DMS153 (cell line): Measurements from ENCODE around the gene ROBO1.

ENCODE experiments used
- DNase-seq: peaks from one replicate; lab custom pipeline; 2025; lab: John Stamatoyannopoulos, UW

The ROBO1 gene

DNA sequence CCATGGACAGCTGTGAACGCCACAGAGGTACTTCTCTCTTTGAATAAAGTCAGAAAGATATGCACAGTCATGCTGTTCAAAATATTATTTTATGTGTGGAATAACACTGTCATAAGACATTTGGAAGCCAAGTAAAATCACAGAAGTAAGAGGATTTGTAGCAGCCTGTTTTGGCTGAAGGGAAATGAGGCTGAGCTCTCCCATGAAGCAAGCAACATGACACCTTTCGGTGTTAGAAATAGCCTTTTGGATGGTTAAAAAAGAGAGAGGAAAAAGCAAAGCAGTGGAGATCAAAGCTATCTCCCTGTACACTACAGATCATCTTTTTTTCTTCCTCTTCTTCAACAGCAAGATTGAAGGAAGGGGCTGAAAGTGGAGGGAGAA is 755.3 kb downstream of the ROBO1 start:
- no peak for DNase-seq

DNA sequence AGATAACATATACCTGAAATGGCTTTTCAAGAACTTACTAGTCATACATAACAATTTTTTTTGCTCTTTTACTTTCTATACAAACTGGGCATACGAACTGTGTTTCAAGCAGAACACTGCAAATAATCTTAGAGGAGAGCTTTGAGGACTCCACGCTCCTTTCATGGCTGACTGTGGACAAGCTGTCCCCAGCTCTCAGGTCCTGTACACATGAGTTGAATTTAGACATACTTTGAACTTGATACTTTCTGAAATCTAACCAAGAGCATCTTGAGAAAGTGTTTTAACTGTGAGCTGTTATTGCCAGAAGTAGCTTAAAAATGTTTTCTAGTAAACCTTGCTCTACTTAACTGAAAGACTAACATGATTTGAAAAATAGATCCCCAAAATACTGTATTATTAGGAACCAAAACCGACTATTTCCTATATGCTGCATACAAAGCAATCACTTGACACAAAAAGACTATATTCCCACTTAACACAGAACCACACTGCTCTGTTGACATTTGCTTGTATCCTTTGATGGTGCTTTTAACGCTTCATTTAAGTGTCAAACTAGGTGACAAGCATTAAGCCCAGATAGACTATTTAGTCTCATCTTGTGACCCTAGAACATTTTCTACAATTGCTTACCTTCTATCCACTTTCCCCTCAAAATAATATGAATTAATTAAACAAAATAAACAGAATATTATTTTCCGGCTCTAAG is 755.8 kb downstream of the ROBO1 start:
- no peak for DNase-seq

DNA sequence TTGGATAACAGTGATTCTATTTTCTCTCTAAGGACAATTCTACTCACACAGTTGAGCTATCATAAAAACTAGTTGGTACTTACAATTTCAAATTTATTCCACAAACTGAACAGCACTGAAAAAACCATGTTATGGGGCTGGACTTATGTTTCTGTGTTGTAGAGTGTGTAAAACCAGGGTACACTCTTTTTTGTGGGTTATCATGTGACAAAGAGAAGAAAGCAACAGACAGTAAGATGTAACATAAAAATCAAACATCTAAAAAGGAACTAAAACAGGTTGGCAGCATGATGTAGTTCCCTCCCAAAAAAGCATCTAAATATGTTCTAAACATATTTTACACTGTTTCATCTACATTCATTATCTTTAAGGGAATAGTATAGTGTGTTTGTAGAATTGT is 757.9 kb downstream of the ROBO1 start:
- DNase-seq, result no peak

DNA sequence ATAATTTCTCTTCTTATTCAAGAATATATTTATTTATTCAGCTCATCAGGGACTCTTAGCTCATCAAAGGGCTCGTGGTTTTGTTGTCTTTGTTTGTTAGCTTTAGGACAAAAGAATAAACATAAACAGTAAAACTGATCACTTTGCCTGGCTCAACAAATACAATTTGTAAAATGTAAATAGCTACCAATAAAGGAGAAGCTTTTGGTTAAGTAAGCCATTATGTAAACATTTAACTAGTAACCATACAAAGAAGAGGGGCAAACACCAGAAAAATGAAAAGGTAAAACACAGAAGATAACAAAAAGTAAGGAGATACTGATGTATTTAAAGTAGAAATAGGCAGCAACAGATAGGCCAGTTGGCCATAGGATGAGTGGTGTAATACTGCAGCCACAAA is 761.7 kb downstream of the ROBO1 start:
- no peak for DNase-seq

DNA sequence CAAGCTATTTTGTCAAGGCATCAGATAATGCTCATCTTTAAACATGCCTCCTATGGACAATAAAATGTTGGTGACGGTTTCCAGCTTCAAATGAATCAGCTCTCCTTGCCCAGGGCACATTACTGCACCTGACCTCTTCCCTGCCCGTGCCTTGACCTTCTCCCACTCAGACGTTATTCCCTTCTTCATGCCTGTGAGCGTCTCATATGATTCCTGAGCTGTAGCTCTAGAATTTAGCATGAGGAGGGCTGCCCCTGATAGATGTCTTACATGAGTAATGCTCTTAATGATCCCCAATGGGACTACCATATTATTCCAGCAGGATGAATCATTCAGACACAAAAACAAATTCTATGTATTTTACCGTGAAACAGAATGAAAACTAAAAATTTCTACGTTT is 762.7 kb downstream of the ROBO1 start:
- no peak for DNase-seq

DNA sequence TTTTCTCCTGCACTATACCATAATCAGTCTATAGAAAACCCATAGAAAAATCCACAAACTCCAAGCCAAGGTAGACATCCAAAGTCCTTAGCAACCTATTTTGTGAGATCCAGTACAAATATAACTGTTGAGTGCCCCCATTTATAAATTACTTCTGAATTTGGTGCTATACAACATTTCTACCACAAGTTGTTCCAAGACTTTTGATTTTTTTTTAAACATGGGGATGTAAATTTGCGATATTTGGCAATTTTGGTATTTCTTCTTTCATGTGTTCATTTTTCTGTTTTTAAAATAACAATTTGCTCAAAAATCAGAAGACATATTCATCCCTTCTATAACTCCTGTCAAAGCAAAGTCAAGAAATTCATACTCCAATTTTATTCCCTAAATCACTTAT is 763.8 kb downstream of the ROBO1 start:
- no peak for DNase-seq

DNA sequence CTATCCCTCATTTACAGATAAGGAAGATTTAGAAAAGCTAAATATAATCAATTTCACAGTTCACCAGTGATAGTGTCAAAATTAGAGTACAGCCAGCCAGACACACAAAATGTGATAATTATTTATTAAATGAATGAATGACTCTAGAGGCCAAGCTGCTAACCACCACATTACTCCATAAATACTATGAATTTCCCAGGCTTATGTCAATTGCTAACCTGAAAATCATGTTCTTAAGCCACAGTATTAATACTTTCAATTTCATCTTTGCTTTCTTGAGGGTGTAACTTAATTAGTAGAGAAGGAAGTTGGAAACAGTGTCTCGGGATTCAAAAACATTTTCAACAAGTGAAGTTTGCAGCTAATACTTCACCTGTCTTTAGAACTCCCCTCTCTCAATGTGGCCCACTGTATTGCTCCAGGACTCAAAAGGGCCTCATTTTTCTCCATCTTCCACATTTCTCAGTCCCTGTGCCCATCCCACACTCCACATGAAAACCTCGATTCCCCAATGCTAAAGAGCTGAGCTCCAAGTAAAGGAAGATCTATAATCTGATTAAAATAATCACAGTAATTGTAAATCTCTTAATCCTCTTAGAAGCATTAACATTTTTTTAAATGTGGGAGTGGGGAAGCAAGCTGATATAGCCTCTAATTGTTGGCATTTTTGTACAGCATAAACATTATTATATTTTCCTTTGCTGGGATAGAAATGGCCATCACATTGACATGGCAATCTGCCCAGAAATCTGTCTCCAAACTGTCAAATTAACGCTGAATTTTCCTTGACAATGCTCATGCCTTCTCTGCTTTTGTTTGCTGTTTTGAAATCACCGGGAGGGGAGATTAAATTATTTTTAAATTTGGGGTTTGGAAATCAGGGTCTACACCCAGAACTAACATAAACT is 765.1 kb downstream of the ROBO1 start:
- DNase-seq, result no peak

DNA sequence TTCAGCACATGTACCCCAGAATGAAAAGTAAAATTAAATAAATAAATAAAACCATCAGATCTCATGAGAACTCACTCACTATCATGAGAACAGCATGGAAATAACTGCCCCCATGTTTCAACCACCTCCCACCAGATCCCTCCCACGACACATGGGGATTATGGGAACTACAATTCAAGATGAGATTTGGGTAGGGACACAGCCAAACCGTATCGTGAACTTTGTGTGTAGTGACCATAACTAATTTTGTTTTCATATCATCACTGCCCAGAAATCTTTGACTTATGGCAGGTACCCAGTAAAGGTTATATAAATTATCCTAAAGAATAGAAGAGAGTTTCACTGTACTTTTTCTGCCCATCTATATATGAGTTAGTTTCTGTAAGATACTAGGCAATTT is 766.5 kb downstream of the ROBO1 start:
- DNase-seq, result no peak

DNA sequence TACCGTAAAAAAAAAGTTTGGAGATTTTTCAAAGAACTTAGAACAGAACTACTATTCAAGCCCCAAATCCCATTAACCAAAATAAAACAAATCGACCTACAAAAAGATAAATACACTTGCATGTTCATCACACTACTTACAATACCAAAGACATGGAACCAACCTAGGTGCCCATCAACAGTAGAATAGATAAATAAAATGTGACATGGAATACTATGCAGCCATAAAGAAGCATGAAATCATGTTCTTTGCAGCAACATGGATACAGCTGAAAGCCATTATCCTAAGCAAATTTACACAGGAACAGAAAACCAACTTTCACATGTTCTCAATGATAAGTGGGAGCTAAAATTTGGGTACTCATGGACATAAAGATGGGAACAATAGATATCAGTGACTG is 768.7 kb downstream of the ROBO1 start:
- no peak for DNase-seq

DNA sequence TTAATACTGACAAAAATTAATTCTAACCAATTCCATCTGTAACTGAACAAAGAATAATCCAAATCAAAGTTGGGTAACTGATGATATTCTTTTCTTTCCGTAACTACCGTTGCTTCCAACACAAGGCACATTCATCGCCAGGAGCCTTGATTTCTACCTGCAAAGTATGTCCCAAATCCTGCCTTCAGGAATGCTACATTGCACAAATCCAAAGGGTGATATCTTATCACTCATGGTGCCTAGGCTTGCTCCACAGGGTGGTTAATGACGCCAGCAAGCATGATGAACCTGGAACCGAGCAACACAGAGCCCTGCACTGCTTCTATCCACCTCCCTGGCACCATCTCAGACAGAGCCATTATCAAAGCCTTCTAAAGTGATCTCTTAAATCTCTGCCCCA is 772.7 kb downstream of the ROBO1 start:
- DNase-seq, result no peak

DNA sequence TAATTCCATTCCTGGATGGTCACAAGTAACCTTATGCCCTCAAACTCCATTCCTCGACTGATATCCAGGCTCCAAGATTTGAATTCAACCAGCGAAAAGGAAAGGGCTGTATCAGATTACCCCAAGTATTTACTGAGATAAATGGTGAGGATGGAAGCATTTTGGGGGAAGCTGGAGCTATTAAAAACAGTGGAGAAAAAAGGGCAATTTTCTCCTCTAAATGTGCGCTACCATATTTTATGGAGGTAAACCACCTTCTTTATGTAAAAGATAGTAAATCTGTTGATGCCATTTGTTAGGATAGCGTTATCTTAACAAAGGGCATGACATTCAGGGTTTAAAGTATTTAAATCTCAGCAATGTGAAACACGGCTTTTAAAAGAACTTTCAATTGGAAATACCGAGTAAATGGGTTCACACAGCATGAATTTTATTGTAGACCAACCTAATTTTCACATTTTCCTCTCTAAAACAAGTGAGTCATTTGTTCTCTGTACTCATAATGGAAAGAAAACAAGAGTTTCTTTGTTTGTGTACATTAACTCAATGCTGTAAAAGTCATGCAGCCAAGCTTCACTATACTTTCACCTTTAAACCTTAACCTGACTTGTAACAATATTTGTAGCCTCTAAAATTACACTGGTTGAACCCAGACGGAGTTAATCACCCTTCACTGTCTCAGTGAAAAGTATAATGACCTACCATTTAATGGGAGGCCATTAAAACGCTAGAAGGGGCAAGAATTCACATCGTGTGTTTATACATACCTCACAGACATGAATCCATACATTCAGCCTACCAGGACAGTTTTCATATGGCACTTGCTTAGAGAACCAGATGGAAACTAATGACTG is 773.4 kb downstream of the ROBO1 start:
- DNase-seq, result no peak

DNA sequence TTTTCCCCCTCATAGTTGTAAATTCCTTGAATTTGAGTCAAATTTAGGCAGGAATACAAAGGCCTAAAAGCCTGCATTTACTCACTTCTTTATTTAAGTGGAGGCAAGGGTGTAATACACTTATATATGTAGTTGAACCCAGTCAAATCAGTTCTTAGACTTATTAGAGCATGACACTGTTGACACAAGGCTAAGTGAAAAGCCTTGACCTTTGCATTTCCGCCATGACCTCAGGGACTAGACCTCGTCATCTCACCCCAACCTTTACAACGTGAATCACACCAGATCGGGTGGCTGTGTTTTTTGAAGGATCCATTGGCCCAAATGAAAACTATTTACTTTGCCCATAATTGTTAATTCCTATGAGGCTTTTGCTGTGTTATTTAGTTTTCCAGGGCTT is 774.4 kb downstream of the ROBO1 start:
- DNase-seq, result no peak

DNA sequence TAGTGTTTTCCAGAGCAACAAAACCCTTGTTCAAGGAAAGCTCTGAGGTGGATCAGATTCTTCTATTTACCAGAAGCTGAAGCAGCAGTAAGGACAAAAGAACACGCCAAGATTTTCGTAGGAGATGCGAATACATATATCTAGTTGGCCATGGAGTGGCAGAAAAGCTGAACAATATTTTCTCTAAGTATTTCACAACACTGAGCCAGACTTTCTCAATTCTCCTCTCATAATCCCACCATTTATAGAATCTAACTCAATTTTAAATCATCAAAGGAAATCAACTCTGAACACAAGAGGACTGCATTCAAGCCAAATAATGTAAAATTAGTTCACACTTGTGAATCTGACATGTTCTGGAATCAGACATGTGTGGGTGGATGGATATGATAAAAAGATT is 775.0 kb downstream of the ROBO1 start:
- no peak for DNase-seq

DNA sequence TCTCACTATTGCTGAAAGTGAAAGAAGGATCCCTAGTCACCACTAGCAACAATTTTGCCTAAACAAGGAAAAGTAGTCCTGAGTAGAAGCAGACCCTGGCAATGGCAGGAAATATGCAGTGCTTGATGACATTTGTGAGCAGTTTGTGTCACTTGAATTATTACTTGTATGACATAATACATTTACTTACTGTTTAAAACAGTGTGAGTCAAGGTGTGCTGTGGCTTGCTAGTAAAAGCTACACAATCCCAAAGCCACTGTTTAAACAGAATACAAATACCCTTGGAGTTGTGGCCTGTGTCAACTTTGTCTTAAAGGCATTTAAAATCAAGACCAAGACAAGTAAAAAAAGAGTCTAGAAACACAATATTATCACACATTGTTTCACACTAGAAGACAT is 775.4 kb downstream of the ROBO1 start:
- DNase-seq, result no peak

DNA sequence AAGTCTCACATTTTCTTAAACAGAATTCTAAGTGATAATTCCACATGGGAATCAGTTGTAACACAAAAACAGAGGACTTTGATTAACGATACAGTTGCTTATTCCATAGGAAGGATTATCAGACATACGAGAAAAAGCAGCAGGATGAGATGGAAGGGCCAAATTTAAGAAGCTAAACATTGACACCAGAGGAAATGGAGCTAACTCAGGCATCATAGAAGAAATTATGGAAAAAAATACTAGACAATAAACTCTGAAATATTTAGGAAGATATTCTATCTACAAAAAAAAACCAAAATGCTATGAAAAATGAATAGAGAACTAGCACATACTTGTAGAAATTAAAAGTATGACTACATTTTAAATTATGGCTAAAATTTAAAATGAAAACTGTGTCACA is 776.1 kb downstream of the ROBO1 start:
- DNase-seq, result no peak

DNA sequence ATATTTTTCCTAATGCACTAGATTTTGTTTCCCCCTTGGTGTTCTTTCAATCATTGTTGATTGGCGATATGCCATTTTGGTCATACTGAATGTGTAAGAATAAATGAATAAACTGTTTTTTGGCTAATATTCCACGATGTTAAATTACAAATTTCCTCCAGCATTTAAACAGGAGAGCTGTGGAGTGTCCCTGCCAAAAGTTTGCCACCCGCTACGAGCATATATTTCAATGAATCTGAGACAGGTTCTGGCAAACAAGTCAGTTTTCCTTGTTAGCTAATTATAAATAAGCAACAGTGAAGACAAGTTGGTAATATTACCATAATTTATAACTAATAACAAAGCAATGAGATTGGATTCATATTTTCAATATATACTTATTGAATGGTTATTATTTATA is 777.6 kb downstream of the ROBO1 start:
- no peak for DNase-seq

DNA sequence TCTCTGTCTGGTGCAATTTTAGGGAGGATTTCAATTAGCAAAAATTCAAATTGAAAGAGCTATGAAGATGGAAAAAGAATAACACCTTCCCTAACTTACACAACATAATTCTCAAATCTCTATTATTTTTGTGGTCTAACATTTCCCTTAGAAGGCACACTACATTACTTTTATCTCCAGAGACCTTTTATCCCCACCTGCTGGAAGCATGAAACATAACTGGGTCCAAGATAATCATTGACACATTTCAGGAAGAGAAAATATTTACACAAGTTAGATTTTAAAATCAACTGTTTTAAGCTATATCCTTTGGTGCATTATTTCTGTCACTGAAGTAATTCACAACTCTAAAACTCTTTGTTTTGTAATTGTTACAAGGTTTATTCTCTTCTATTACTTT is 779.5 kb downstream of the ROBO1 start:
- DNase-seq, result no peak

DNA sequence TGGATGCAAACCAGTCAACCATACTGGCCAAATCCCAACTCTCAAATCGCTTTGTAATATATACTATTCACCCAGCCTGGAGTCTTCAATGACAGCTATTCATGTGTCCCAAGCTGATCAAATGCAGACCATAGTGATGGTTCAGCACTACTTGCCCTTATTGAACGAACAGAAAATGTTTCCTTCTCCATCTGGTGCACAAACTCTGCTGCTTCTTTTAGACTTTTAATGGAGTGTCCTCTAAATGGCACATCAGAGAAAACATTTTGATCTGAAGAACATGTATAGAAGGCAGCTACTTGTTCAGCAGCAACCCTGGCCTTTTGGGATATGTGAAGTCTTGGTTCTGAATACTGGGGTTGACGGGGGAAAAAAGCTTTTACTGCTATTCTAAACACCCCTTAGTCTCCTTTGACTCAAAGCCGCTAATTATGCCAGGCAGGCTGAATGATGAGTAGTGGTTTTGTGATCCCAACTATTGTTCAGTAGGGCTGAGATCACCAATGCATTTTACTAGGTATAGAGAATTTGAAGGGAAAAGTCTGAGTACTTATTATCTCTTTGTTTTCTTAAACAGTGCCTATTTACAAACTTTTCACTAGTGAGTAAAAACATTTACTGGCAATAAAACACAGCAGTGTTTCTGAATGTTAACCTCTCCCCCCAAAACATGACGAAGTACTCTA is 781.2 kb downstream of the ROBO1 start:
- DNase-seq, result peak; percentile 3

DNA sequence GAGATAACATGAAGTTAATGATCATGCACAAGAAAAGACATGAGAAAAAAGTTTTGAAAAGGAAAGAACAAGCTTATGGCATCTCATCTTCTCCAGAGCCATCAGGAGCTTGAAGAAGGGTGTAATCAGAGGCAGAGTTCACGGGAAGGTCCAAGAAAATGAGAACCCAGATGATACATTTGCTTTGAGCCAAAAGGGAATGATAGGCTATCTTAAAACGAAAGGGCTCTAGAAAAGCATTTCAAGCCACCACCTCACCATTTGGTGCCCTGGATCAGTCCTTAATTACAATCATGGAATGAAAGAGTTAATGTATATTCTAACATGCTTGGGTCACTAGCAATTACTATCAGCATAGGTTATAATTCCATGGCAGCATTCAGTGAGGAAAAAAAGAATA is 781.8 kb downstream of the ROBO1 start:
- DNase-seq, result no peak

DNA sequence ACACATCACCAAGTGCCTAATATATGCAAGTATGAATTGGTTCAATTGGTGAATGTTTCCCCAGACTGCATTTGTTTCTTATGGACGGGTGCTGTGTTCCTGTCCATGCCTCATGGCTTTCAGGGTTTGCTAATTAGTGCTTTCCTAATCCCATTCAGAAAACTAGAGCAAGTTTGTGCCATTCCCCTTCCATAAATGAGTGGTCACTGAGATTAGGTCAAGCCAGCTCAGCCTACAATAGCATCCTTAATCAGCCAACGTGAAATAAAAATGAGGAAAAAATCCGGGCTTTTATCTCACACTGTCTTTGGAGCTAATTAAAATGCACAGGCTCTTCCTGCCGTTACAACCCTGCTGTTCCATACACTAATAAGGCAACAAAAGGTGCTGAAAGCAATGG is 788.8 kb downstream of the ROBO1 start:
- no peak for DNase-seq

DNA sequence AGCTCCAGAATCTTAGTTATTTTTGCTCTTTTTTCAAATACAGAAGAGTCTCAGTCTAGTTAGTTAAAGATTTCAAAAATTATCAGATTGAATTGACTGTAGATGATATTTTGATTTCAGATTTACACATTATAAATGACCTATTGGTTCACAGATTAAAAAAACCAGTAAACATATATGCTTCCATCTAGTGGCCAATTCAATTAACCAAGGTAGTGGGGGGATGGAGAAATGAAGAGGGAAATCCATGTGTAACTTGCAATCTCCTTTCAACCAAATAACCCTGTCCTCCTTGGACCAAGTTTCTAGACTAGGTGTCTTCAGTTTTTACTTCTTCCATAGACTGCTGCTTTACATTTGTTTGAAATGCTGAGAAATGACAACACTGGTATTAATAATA is 789.8 kb downstream of the ROBO1 start:
- no peak for DNase-seq

DNA sequence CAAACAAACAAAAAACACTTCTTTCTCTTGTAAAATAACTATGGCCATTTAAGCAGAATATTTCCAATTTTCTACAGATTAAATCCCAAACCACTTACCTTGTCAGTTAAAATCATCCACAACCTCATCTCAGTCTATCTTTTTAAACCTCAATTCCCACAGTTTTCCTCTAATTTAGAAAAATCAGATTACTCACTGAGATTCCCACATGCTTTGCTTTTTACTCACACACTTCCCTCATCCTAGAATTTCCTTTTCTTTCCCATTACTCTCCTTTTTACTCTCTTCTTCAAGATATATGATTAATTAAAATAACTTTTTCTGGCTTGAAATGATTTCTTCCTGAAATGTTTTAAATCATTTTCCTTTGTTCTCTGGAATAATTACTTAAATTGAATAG is 790.7 kb downstream of the ROBO1 start:
- no peak for DNase-seq
